Mucosa of rectum (tissue), 2 donors: ENCODE results near the gene SPATA6L.
A peak's percentile ranks its signal among the peaks of the same experiment; 100 is the strongest.

Experiments
- H3K27ac ChIP-seq, 2 donors: one replicate each; pipeline ENCODE4 v1.7.0; 2013; ENCODE audit warnings: inconsistent platforms in 2 of 2, low read depth in 2 of 2, low read length in 2 of 2
- H3K27me3 ChIP-seq, 2 donors: one replicate each; pipeline ENCODE4 v1.7.0; 2013; ENCODE audit warnings: low read length in 2 of 2; ENCODE audit not compliant: control insufficient read depth in 2 of 2, insufficient read depth in 2 of 2
- H3K36me3 ChIP-seq, 2 donors: one replicate each; pipeline ENCODE4 v1.7.0; 2013; ENCODE audit warnings: low read length in 2 of 2; ENCODE audit not compliant: control insufficient read depth in 2 of 2, insufficient read depth in 2 of 2
- H3K4me1 ChIP-seq, 2 donors: one replicate each; pipeline ENCODE4 v1.7.0; 2013; ENCODE audit warnings: low read length in 2 of 2, mild to moderate bottlenecking in 1 of 2; ENCODE audit not compliant: control insufficient read depth in 2 of 2, insufficient read depth in 2 of 2
- H3K4me3 ChIP-seq, 2 donors: one replicate each; pipeline ENCODE4 v1.7.0; 2013; ENCODE audit warnings: low read length in 2 of 2
- H3K9ac ChIP-seq, 2 donors: one replicate each; pipeline ENCODE4 v1.7.0; 2013; ENCODE audit warnings: low read length in 2 of 2, low read depth in 1 of 2, mild to moderate bottlenecking in 1 of 2
- H3K9me3 ChIP-seq, 2 donors: one replicate each; pipeline ENCODE4 v1.7.0; 2013; ENCODE audit warnings: low read length in 2 of 2; ENCODE audit not compliant: control insufficient read depth in 2 of 2
- donor health status: healthy.
- donor health status: Normal muscosa, but diverticular disease.

The SPATA6L gene

GRCh38 chr9:4678679-4679267 lies 12.5 kb upstream of the SPATA6L start:
- Histone ChIP-seq H3K27ac (peak overlapping the region; percentile 97 to 99), H3K36me3 (no peaks in the 10 kb centered on the region), H3K27me3 (no peaks in the 10 kb centered on the region), H3K9ac (peak overlapping the region; percentile 95 to 98), H3K4me3 (peak overlapping the region; percentile 89 to 96), H3K4me1 (peaks cover 12 to 21% of the 10 kb centered on the region in 2 donors), H3K9me3 (no peaks in the 10 kb centered on the region)

- Histone ChIP-seq H3K4me3 (no peak overlapping the region), H3K27ac (peak overlapping the region in 1 of 2 donors; percentile 97), H3K36me3 (no peaks in the 10 kb centered on the region), H3K4me1 (peaks cover 12 to 21% of the 10 kb centered on the region in 2 donors), H3K9ac (no peak overlapping the region), H3K27me3 (no peaks in the 10 kb centered on the region), H3K9me3 (no peaks in the 10 kb centered on the region)
Measured at GRCh38 chr9:4677392-4677791, 11.1 kb upstream of the SPATA6L start.

- H3K4me1 ChIP-seq, result peaks cover 4 to 13% of the 10 kb centered on the region in 2 donors
- no peak overlapping the region for H3K27ac ChIP-seq
- no peaks in the 10 kb centered on the region for H3K9me3 ChIP-seq
- no peaks in the 10 kb centered on the region for H3K36me3 ChIP-seq
- no peaks in the 10 kb centered on the region for H3K27me3 ChIP-seq
- H3K4me3 ChIP-seq, result no peak overlapping the region
- no peak overlapping the region for H3K9ac ChIP-seq
Measured at GRCh38 chr9:4674783-4675182, 8.5 kb upstream of the SPATA6L start.

DNA sequence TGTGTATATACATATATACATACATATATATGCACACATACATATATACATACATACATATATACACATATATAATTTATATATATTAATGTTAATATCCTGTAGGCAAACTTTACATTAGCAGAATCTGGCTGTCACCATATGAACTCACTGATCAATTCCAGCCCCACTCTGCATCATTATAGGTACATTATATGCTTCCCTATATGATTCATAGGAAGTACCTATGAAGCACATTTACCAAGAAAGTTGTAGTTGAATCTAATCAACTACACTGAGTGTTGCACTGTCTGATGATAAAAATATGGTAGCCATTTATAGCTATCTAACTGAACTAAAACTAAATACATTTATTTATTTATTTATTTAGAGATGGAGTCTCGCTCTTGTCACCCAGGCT lies 5.5 kb upstream of the SPATA6L start:
- Histone ChIP-seq H3K27ac (no peak overlapping the region), H3K4me1 (no peaks in the 10 kb centered on the region), H3K27me3 (no peaks in the 10 kb centered on the region)

DNA sequence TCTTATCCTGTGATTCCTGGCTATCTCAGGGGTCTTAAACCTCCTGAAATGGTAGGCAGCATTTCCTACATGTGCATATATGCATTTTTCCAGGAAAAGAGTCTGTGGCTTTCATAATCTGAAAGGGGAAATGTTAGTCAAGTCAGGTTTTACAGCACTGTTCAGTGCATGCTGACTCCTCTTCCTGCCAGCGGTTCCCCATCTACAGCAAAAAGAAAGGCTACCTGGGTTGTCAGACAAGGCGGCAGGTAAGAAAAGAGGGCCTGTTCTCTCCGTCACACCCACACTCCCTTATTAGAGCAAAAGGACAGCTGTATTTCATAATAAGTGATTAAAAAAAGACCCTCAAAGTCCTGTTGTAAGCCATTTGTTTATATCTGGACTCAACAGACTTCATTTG lies 4.3 kb upstream of the SPATA6L start:
- no peak overlapping the region for H3K9ac ChIP-seq
- no peaks in the 10 kb centered on the region for H3K27me3 ChIP-seq
- no peak overlapping the region for H3K27ac ChIP-seq
- H3K4me1 ChIP-seq, result peaks cover under 1 to 3% of the 10 kb centered on the region in 2 donors
- no peaks in the 10 kb centered on the region for H3K36me3 ChIP-seq
- H3K9me3 ChIP-seq, result no peaks in the 10 kb centered on the region
- H3K4me3 ChIP-seq, result no peak overlapping the region

More for the DNA sequence above, 5.5 kb upstream of the SPATA6L start:
- no peaks in the 10 kb centered on the region for H3K36me3 ChIP-seq
- H3K4me3 ChIP-seq, result no peak overlapping the region
- H3K9ac ChIP-seq, result no peak overlapping the region
- H3K9me3 ChIP-seq, result no peaks in the 10 kb centered on the region

GRCh38 chr9:4669890-4670289 lies 3.6 kb upstream of the SPATA6L start:
- H3K36me3 ChIP-seq, result no peaks in the 10 kb centered on the region
- no peaks in the 10 kb centered on the region for H3K27me3 ChIP-seq

DNA sequence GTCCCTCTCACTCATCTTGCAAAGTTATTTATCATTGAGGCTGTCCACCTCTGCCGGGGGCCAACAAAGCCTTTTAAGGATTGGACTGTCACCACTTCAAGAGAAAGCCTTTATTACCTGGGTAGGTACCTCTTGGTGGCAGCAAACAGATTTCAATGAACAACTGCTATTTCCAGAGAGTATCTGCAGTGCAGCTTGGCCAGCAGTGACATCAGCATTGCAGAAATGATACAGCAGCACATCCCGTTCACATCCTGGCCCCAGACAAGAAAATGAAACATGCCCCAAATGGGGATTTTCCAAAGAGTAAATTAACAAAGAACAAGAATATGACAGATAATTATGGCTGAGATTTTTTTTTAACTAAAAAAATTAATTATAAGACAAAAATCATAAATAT lies 2.3 kb upstream of the SPATA6L start:
- Histone ChIP-seq H3K9ac (no peak overlapping the region), H3K27me3 (no peaks in the 10 kb centered on the region), H3K9me3 (no peaks in the 10 kb centered on the region), H3K4me3 (no peak overlapping the region), H3K4me1 (peaks cover 17 to 18% of the 10 kb centered on the region in 2 donors), H3K27ac (no peak overlapping the region), H3K36me3 (no peaks in the 10 kb centered on the region)

More at GRCh38 chr9:4669890-4670289, 3.6 kb upstream of the SPATA6L start:
- Histone ChIP-seq H3K4me1 (peaks cover 5 to 8% of the 10 kb centered on the region in 2 donors), H3K27ac (no peak overlapping the region), H3K9me3 (no peaks in the 10 kb centered on the region), H3K9ac (no peak overlapping the region), H3K4me3 (no peak overlapping the region)

- Histone ChIP-seq H3K4me1 (peaks cover 25 to 27% of the 10 kb centered on the region in 2 donors), H3K36me3 (no peaks in the 10 kb centered on the region), H3K4me3 (no peak overlapping the region), H3K9ac (no peak overlapping the region), H3K27ac (no peak overlapping the region), H3K27me3 (no peaks in the 10 kb centered on the region), H3K9me3 (no peaks in the 10 kb centered on the region)
Measured at GRCh38 chr9:4667681-4668080, 1.4 kb upstream of the SPATA6L start.

- peaks cover 25 to 30% of the 10 kb centered on the region in 2 donors for H3K4me1 ChIP-seq
- no peaks in the 10 kb centered on the region for H3K27me3 ChIP-seq
- no peak overlapping the region for H3K27ac ChIP-seq
- no peaks in the 10 kb centered on the region for H3K36me3 ChIP-seq
- no peaks in the 10 kb centered on the region for H3K9me3 ChIP-seq
- H3K9ac ChIP-seq, result no peak overlapping the region
- peak overlapping the region; percentile 8 to 82 for H3K4me3 ChIP-seq
Measured at GRCh38 chr9:4665357-4665756, 923 bp downstream of the SPATA6L start.

GRCh38 chr9:4663956-4664355 lies 2.3 kb downstream of the SPATA6L start:
- peak overlapping the region in 1 of 2 donors; percentile 9 for H3K27ac ChIP-seq
- H3K4me1 ChIP-seq, result peaks cover 25 to 30% of the 10 kb centered on the region in 2 donors
- no peaks in the 10 kb centered on the region for H3K36me3 ChIP-seq
- no peaks in the 10 kb centered on the region for H3K27me3 ChIP-seq
- peak overlapping the region; percentile 21 to 86 for H3K4me3 ChIP-seq
- no peaks in the 10 kb centered on the region for H3K9me3 ChIP-seq
- H3K9ac ChIP-seq, result no peak overlapping the region
